A673 (cell line): ENCODE data around the gene VANGL2. TPM values are rescaled to one million over a fixed set of nuclear protein-coding genes. Genes with fewer than 3 reads are reported as not detected.

Experiments used
- BruUV-seq: library from RNA; stranded (reverse); fragments of 400-500 nt; replicated peaks from 2 replicates; lab custom pipeline; 2021; lab: Mats Ljungman, UMichigan
- CTCF ChIA-PET: fragments of 300-600 bp; sonication (Branson Sonifier 250); formaldehyde crosslinking; loops from one replicate; lab custom pipeline; 2022; ENCODE audit warnings: antibody characterized with exemption; lab: Charles Lee
- POLR2A ChIA-PET: fragments of 300-600 bp; sonication (Branson Sonifier 250); formaldehyde crosslinking; loops from one replicate; lab custom pipeline; 2022; ENCODE audit warnings: antibody characterized with exemption; ENCODE audit not compliant: low non-redundant PET; lab: Charles Lee
- DNase-seq: peaks from one replicate; pipeline ENCODE4 v3.0.0-alpha.2; 2015; ENCODE audit warnings: low spot score
- H3K27ac ChIP-seq: fragments of 200-600 bp; sonication (generic); 2 replicates; pipeline ENCODE4 v1.5.1; 2016; ENCODE audit warnings: mixed run types, low read depth, mild to moderate bottlenecking, mixed read lengths, antibody characterized with exemption, low read length; ENCODE audit not compliant: poor library complexity, severe bottlenecking
- H3K27me3 ChIP-seq: fragments of 200-600 bp; sonication (generic); replicated peaks from 2 replicates; pipeline ENCODE4 v1.6.1; 2017; ENCODE audit warnings: mixed run types, low read depth, mild to moderate bottlenecking, mixed read lengths, antibody characterized with exemption, low read length; ENCODE audit not compliant: insufficient read depth, poor library complexity
- H3K36me3 ChIP-seq: fragments of 200-600 bp; sonication (generic); 2 replicates; pipeline ENCODE4 v1.6.1; 2016; ENCODE audit warnings: mixed run types, mild to moderate bottlenecking, mixed read lengths, antibody characterized with exemption, low read length; ENCODE audit not compliant: insufficient read depth, poor library complexity, severe bottlenecking
- H3K4me1 ChIP-seq: fragments of 200-600 bp; sonication (generic); 2 replicates; pipeline ENCODE4 v1.6.1; 2017; ENCODE audit warnings: mixed run types, mild to moderate bottlenecking, mixed read lengths, antibody characterized with exemption, low read length; ENCODE audit not compliant: insufficient read depth, poor library complexity, severe bottlenecking
- H3K4me3 ChIP-seq: fragments of 200-600 bp; sonication (generic); 2 replicates; pipeline ENCODE4 v1.5.1; 2016; ENCODE audit warnings: low read depth, mixed run types, mild to moderate bottlenecking, mixed read lengths, low read length; ENCODE audit not compliant: poor library complexity, severe bottlenecking
- H3K9me3 ChIP-seq: fragments of 200-600 bp; sonication (generic); 2 replicates; pipeline ENCODE4 v1.6.1; 2016; ENCODE audit warnings: mixed run types, low read depth, mild to moderate bottlenecking, mixed read lengths, antibody characterized with exemption, low read length; ENCODE audit not compliant: poor library complexity, severe bottlenecking
- EZH2 ChIP-seq: fragments of 200-600 bp; sonication (generic); IDR thresholded peaks from 2 replicates; pipeline ENCODE4 v1.6.1; 2017; ENCODE audit warnings: borderline replicate concordance, low read depth, mild to moderate bottlenecking, mixed read lengths, antibody characterized with exemption, low read length; ENCODE audit not compliant: poor library complexity, severe bottlenecking
- intact Hi-C: fragments of 100-400 bp; cut with micrococcal nuclease; formaldehyde crosslinking; loops from one replicate; pipeline ENCODE4 v1.10.0; 2022; ENCODE audit not compliant: unreplicated experiment
- total RNA-seq: library from RNA; stranded (reverse); gene quantifications from 2 replicates; pipeline ENCODE4 v1.2.3, GENCODE V29; 2021
- TF ChIP-seq, protein P1 (sequence below): fragments of 300-800, 200-600 bp; sonication (generic); conservative IDR thresholded peaks from 2 replicates; pipeline ENCODE4 v1.5.1; 2017; ENCODE audit warnings: low read depth, mild to moderate bottlenecking, antibody characterized with exemption, low read length, moderate library complexity, mixed read lengths

VANGL2 gene
- total RNA-seq, 1 experiment from 2014 or later, result 20.9 TPM

DNA sequence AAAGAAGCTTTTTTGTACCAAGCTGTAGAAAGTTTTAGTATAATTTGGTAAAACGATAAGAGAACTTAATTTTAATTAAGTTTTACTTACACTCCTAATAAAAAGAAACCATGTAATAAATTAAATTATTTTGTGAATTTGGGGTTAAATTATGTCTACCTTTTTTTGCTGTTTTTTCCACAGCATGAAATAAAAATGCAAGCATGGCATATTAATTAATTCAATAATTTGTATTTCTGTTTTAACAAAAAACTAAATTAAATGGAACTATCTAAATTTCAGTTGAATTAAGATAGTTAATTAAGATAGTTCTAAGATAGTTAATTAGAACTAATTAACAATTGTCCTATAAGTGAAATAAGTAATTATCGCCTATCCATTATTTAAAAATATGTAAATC lies 39.4 kb downstream of the VANGL2 start:
- no peak overlapping the region for H3K27ac ChIP-seq
- DNase-seq, result no peak
- no peaks in the 10 kb centered on the region for H3K4me1 ChIP-seq
- intact Hi-C loops, result no loop called here
- peaks cover 9% of the 10 kb centered on the region for H3K27me3 ChIP-seq
- BruUV-seq, result no TSS peak
- no peaks in the 10 kb centered on the region for H3K9me3 ChIP-seq
- TF ChIP-seq, protein P1, sequence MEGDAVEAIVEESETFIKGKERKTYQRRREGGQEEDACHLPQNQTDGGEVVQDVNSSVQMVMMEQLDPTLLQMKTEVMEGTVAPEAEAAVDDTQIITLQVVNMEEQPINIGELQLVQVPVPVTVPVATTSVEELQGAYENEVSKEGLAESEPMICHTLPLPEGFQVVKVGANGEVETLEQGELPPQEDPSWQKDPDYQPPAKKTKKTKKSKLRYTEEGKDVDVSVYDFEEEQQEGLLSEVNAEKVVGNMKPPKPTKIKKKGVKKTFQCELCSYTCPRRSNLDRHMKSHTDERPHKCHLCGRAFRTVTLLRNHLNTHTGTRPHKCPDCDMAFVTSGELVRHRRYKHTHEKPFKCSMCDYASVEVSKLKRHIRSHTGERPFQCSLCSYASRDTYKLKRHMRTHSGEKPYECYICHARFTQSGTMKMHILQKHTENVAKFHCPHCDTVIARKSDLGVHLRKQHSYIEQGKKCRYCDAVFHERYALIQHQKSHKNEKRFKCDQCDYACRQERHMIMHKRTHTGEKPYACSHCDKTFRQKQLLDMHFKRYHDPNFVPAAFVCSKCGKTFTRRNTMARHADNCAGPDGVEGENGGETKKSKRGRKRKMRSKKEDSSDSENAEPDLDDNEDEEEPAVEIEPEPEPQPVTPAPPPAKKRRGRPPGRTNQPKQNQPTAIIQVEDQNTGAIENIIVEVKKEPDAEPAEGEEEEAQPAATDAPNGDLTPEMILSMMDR, result no peak
- no peak for TF ChIP-seq EZH2
- ChIA-PET CTCF (no interaction called here), POLR2A (no interaction called here)
- no peaks in the 10 kb centered on the region for H3K36me3 ChIP-seq
- H3K4me3 ChIP-seq, result no peak overlapping the region

DNA sequence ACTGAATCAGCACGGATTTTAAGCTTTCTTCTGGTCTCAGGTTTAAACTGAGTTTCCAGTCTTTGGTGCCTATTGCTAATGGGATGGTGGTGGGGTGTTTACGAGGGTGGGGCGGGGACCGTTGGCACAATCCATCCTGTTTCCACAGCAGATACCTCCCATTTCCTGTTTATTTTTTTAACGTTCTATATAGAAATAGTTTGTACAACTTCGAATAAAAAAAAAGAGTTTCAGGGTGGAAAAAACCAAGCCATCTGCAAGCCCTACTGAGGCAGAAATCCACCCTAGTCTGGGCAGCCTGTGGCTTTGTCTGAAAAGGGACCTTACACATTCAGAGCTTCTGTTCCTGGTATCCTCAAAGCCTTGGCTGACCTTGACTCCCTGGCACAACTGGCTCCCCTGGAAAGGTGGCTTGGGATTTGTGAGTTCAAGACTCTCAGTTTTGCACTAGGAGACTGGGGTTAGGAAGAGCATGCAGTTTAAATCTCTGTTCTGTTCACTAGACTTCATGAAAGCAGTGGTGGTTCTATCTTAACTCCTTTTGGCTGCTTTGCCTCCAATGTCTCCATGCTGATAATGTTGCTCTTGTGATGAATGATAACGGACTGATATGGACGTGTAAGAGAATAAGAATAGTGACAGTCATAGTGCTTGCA lies 46.7 kb downstream of the VANGL2 start:
- intact Hi-C loops, result no loop called here
- H3K27ac ChIP-seq, result no peak overlapping the region
- no peaks in the 10 kb centered on the region for H3K36me3 ChIP-seq
- ChIA-PET POLR2A (no interaction called here), CTCF (no interaction called here)
- H3K27me3 ChIP-seq, result no peaks in the 10 kb centered on the region
- H3K9me3 ChIP-seq, result no peaks in the 10 kb centered on the region
- TF ChIP-seq, protein P1, result no peak
- no peak for TF ChIP-seq EZH2
- H3K4me1 ChIP-seq, result no peaks in the 10 kb centered on the region
- no TSS peak for BruUV-seq
- DNase-seq, result no peak
- H3K4me3 ChIP-seq, result no peak overlapping the region

DNA sequence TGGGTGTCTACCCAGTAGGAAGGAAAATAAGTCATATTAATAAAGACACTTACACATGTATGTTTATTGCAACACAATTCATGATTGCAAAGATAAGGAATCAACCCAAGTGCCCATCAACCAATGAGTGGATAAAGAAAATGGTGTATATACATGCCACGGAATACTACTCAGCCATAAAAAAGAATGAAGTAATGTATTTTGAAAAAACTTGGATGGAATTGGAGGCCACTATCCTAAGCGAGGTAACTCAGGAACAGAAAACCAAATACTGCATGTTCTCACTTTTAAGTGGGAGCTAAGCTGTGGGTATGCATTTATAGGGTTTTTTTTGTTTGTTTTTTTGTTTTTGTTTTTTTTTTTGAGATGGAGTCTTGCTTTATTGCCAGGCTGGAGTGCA lies 49.1 kb downstream of the VANGL2 start:
- Histone ChIP-seq H3K36me3 (no peaks in the 10 kb centered on the region), H3K27me3 (no peaks in the 10 kb centered on the region), H3K4me3 (no peak overlapping the region), H3K27ac (no peak overlapping the region), H3K9me3 (no peaks in the 10 kb centered on the region), H3K4me1 (no peaks in the 10 kb centered on the region)
- DNase-seq, result no peak
- ChIA-PET POLR2A (no interaction called here), CTCF (no interaction called here)
- BruUV-seq, result no TSS peak
- TF ChIP-seq, protein P1, result no peak
- TF ChIP-seq EZH2, result no peak
- intact Hi-C loops, result no loop called here
